Measurements from ENCODE around the gene LAMB3.
A peak's percentile ranks its signal among the peaks of the same experiment; 100 is the strongest.

LAMB3 gene

GRCh38 chr1:209594440-209594839, 57.8 kb downstream of the LAMB3 start:
- no peak for DNase-seq

- no peak for DNase-seq
These were observed 58.5 kb downstream of the LAMB3 start for GRCh38 chr1:209593747-209594146.

DNA sequence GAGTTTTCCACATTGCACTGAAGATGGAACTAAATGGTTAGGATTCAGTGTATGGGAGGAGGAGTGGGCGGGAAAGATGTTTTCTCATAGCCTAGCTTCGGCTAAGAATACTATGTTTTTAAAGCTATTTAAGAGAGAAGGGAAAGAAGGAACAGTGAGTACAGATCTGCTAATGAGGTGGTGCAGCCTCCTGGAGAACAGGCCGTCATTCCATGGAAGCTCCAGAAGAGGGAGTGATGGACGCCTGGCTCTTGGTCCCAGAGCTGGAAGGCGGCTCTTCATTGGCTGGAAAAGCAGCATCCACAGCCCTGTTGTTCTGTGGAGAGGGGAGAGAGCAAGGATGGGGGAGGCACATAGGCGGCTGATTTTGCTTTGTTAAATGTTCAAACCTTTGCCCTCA, 61.8 kb downstream of the LAMB3 start:
- DNase-seq, result no peak

DNA sequence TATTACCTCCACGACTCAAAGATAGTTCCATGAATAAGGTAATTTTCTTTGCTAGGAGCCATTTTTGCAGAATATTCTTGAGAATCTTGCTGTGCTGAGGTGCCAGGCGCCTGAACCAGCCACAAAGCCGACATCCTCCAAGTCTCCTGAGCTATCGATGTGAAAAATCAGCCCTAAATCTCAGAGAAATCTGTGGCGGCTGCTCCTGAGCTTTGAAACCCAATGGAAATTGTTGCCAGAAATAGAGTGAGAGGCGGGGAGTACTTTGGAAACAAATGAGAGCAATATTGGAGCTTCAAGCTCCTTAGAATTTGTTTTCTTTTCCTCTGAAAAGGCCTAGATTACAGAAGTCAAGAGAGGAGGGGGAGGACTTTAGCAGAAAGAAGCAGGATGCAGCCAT, 62.4 kb downstream of the LAMB3 start:
- no peak for DNase-seq

GRCh38 chr1:209589440-209589839, 62.8 kb downstream of the LAMB3 start:
- DNase-seq, result no peak

DNA sequence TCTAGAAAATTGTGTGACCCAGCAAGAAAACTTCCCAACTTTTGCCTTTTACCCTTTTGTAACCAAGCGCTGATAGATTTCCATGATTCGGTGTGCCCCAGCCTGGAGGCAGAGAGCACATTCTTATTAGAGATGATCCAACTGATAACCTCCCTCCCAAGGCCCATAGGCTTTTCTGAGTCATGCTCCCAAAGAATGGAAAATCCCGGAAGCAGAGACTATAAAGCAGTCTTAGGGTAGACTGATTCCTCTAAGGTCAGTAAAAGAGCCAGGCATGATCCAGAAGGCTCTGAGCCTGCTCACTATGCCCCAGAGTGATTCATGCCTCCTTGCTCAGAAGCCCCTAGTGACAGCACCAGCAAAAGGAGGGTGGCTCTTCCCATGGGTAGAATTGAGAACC, 64.4 kb downstream of the LAMB3 start:
- DNase-seq, result no peak

GRCh38 chr1:209586221-209586740, 65.9 kb downstream of the LAMB3 start:
- no peak for DNase-seq

DNA sequence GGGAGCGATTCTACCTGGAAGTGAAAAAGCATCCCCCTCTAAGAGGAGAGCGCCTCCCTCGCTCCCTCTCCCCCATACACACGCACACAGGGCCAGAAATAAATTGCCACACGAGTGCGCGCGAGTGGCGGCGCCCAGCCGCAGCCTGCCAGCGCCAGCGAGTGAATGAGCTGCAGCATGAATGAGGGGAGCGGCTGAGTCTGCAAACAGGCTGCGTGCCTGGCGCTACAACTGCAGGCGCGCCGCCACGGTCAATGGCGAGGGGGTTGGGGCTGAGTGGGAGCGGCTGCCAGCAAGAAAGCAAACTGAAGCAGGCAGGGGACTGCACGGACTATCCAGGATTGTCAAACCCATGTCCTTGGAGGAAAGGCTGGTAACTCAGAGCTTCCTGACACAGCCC, 66.6 kb downstream of the LAMB3 start:
- peak; percentile 18 for DNase-seq

GRCh38 chr1:209585197-209585596, 67.0 kb downstream of the LAMB3 start:
- DNase-seq, result no peak

DNA sequence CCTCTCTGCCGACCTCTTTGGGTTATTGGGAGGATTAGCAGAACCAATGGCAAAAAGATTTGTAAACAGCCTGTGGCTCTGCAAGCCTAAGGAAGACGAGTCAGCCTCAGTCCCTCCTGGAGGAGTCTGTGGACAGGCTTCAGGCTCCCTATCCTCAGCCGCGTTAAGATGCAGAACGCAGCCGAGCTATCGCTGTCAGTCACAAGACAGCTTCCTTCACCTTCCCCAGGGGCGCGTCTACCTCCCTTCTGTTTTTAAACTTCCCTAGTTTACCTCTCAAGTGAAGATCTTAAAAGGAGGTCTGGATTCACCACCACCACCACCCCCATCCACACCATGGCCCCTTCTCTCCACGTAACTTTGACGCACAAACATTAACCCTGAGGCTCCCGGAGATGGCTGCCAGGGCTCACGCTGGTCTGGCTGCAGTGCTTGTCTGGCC, 68.0 kb downstream of the LAMB3 start:
- DNase-seq, result no peak

GRCh38 chr1:209583408-209583807, 68.8 kb downstream of the LAMB3 start, which contains the start of gene CAMK1G:
Gene CAMK1G (plus strand): TSS chr1:209583714. CDS start chr1:209594984, 11,270 bp downstream.
- no peak for DNase-seq

DNA sequence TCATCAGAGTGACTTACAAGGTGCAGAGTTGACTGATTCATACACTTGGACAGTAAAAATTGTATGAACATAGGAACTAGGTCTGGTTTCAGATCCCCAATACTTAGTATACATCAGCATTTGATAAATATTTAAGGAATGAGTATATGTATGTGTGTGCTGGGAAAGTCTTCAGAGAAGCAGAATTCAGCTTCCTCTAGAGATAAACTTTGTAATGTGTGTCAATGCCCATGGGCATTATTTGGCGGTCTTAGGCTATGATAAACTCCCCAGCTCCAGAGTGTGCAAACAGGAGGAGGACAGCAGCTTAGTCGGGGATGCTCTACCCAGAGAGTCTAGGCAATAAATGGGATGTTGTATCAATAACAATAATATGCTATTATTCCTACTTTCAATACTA, 71.6 kb downstream of the LAMB3 start:
- DNase-seq, result no peak

- DNase-seq, result no peak
These were observed 74.9 kb downstream of the LAMB3 start for GRCh38 chr1:209577346-209577745.

- peak; percentile 83 for DNase-seq
These were observed 75.6 kb downstream of the LAMB3 start for GRCh38 chr1:209576392-209577197.

GRCh38 chr1:209570743-209571142, 81.5 kb downstream of the LAMB3 start:
- DNase-seq, result no peak

DNA sequence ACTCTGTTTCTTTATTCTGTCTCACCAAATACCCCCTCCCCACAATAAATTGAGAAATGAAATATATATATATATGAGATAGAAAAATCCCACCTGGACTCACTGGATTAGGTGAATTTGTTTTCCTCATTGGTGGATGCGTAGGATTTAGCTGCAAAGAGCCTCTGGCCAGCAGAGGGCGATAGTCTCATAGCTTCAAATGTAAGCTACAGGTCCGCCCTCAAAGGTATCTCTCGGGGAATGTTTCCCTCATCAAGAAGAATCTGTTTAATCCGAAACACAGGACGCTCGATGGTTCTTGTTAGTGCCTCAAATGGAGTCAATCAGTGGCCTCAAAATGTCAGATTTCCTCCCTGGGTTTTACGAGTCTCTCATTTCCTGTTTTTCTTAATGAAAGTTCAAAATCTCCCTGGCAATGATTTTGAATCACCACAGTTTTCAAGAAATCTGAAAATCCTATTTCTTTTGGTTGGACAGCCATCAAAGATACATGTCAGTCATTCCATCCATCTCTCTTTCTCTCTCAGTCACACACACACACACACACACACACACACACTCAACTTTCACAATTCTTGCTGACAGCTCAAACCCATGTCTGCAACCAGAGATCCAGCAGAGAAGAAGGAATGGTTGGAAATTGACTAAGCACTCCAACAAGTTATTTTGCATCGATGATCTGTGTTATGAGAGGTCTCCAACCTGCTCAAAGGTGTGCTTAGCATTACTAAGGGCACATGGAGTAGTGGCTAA, 82.6 kb downstream of the LAMB3 start:
- peak; percentile 79 for DNase-seq

GRCh38 chr1:209567698-209568175, 84.5 kb downstream of the LAMB3 start:
- no peak for DNase-seq

GRCh38 chr1:209565759-209566678, 86.2 kb downstream of the LAMB3 start:
- peak; percentile 87 for DNase-seq
